Measurements from ENCODE around the gene EYS. TPM values are rescaled to one million over a fixed set of nuclear protein-coding genes. Genes with fewer than 3 reads are reported as not detected.
A peak's percentile ranks its signal among the peaks of the same experiment; 100 is the strongest.

The EYS gene
- polyA plus RNA-seq, 2 of the 4 experiments (the other 2 are of a cell fraction), result 0.03 to 0.06 TPM

GRCh38 chr6:63930848-63931247 is 1776.2 kb downstream of the EYS start:
- POLR2A ChIA-PET, result no interaction called here
- no peaks in the 10 kb centered on the region for H3K4me1 ChIP-seq
- H3K9me3 ChIP-seq, result no peaks in the 10 kb centered on the region
- TF ChIP-seq MAX (IDR thresholded peaks at IDR 0.05) (no peak), MAFK (IDR thresholded peaks at IDR 0.05; ENCODE audit: partially characterized antibody) (no peak), ESRRA (IDR thresholded peaks at IDR 0.05; ENCODE audit: borderline replicate concordance, low read length) (no peak), HMGXB4 (CRISPR knock-in tag; IDR thresholded peaks at IDR 0.05; ENCODE audit: borderline replicate concordance) (no peak), EP300 (IDR thresholded peaks at IDR 0.05) (no peak), TFCP2L1 (CRISPR knock-in tag; IDR thresholded peaks at IDR 0.05) (no peak)
- no peak overlapping the region for H3K27ac ChIP-seq
- no peak overlapping the region for H3K4me3 ChIP-seq
- CTCF ChIA-PET, result no interaction called here
- no peak overlapping the region for H3K4me2 ChIP-seq
- ATAC-seq (no peak), DNase-seq (ENCODE audit: low read depth in 1 of 2, low spot score in 1 of 2) (no peak), FAIRE-seq (no peak)

GRCh38 chr6:63929111-63929510 is 1777.9 kb downstream of the EYS start:
- ATAC-seq (no peak), FAIRE-seq (no peak), DNase-seq (ENCODE audit: low read depth in 1 of 2, low spot score in 1 of 2) (no peak)
- H3K4me1 ChIP-seq, result no peaks in the 10 kb centered on the region
- TF ChIP-seq MAZ (IDR thresholded peaks at IDR 0.05; ENCODE audit: borderline replicate concordance, low read depth, low read length) (no peak), MYC (IDR thresholded peaks at IDR 0.05; ENCODE audit: borderline replicate concordance, low read length) (no peak)
- H3K4me3 ChIP-seq, result no peak overlapping the region
- ChIA-PET POLR2A (no interaction called here), CTCF (no interaction called here)
- H3K4me2 ChIP-seq, result no peak overlapping the region
- no peaks in the 10 kb centered on the region for H3K9me3 ChIP-seq
- H3K27ac ChIP-seq, result no peak overlapping the region
- WGBS (ENCODE audit: missing lambda C conversion rate), result 50% methylated on average over 2 of the region's 2 CpGs

- no peak overlapping the region for H3K4me3 ChIP-seq
- DNase-seq (ENCODE audit: low read depth in 1 of 2, low spot score in 1 of 2) (no peak), FAIRE-seq (no peak), ATAC-seq (no peak)
- no peak overlapping the region for H3K27ac ChIP-seq
- ChIA-PET POLR2A (no interaction called here), CTCF (no interaction called here)
- H3K4me1 ChIP-seq, result no peaks in the 10 kb centered on the region
- 73% methylated on average over 3 of the region's 3 CpGs for whole genome bisulfite sequencing (ENCODE audit: missing lambda C conversion rate)
- TF ChIP-seq POLR2A (IDR thresholded peaks at IDR 0.05; ENCODE audit: low read length), result no peak
- no peak for TF ChIP-seq RNF2 (IDR thresholded peaks at IDR 0.05; ENCODE audit: borderline replicate concordance, low read depth)
- TF ChIP-seq NFE2L2 (conservative IDR thresholded peaks at IDR 0.05; ENCODE audit: low read length), result no peak
- TF ChIP-seq MAZ (IDR thresholded peaks at IDR 0.05; ENCODE audit: borderline replicate concordance, low read depth, low read length), result no peak
- TF ChIP-seq CEBPB (IDR thresholded peaks at IDR 0.05), result no peak
- no peak for TF ChIP-seq MYC (IDR thresholded peaks at IDR 0.05; ENCODE audit: borderline replicate concordance, low read length)
- TF ChIP-seq HEYL (CRISPR knock-in tag; IDR thresholded peaks at IDR 0.05), result no peak
- TF ChIP-seq EP300 (IDR thresholded peaks at IDR 0.05), result no peak
- no peak for TF ChIP-seq NPAS2 (CRISPR knock-in tag; IDR thresholded peaks at IDR 0.05; ENCODE audit: borderline replicate concordance)
- H3K4me2 ChIP-seq, result no peak overlapping the region
- H3K9me3 ChIP-seq, result no peaks in the 10 kb centered on the region
Measured at GRCh38 chr6:63928613-63929012, 1778.4 kb downstream of the EYS start.

- TF ChIP-seq MAFK (IDR thresholded peaks at IDR 0.05; ENCODE audit: partially characterized antibody), result peak; percentile 3
- no peak for TF ChIP-seq EHMT2 (IDR thresholded peaks at IDR 0.05; ENCODE audit: low read depth)
- TF ChIP-seq REST (IDR thresholded peaks at IDR 0.05), result no peak
- TF ChIP-seq MAZ (IDR thresholded peaks at IDR 0.05; ENCODE audit: borderline replicate concordance, low read depth, low read length), result no peak
- TF ChIP-seq EHF (CRISPR knock-in tag; IDR thresholded peaks at IDR 0.05), result no peak
- no peak for TF ChIP-seq CHD2 (IDR thresholded peaks at IDR 0.05; ENCODE audit: low read length, partially characterized antibody)
- TF ChIP-seq SMC3 (IDR thresholded peaks at IDR 0.05), result no peak
- WGBS (ENCODE audit: missing lambda C conversion rate), result 29% methylated on average over 6 of the region's 7 CpGs
- H3K4me1 ChIP-seq, result no peaks in the 10 kb centered on the region
- FAIRE-seq (no peak), DNase-seq (ENCODE audit: low read depth in 1 of 2, low spot score in 1 of 2) (no peak), ATAC-seq (no peak)
- no peak overlapping the region for H3K27ac ChIP-seq
- CTCF ChIA-PET, result interaction anchor here (1.2 kb wide), 1 partner anchor 13 kb away, joined by 6 read pairs; no protein-coding TSS in a partner anchor
- H3K4me2 ChIP-seq, result no peak overlapping the region
- POLR2A ChIA-PET, result no interaction called here
- no peak overlapping the region for H3K4me3 ChIP-seq
- no peaks in the 10 kb centered on the region for H3K9me3 ChIP-seq
Measured at GRCh38 chr6:63926950-63927927, 1779.8 kb downstream of the EYS start.

Measured in A549 (cell line).